Transverse colon (tissue), 4 donors: ENCODE results near the gene MT1H. TPM values are rescaled to one million over a fixed set of nuclear protein-coding genes. Genes with fewer than 3 reads are reported as not detected.

Experiments
- DNase-seq: peaks from one replicate; pipeline ENCODE4 v3.0.0-alpha.2; 2019
- H3K27ac ChIP-seq, 4 donors: fragments of 200-600 bp; sonication (generic); 2 replicates each; pipeline ENCODE4 v1.5.1; 2016 to 2018; ENCODE audit warnings: inconsistent platforms in 4 of 4
- H3K27me3 ChIP-seq: fragments of 200-600 bp; sonication (generic); 2 replicates; pipeline ENCODE4 v1.5.1; 2017; ENCODE audit warnings: inconsistent platforms
- H3K36me3 ChIP-seq, 4 donors: fragments of 200-600 bp; sonication (generic); 2 replicates each; pipeline ENCODE4 v1.5.1; 2017 to 2019; ENCODE audit warnings: inconsistent platforms in 4 of 4
- H3K4me1 ChIP-seq, 4 donors: fragments of 200-600 bp; sonication (generic); 2 replicates each; pipeline ENCODE4 v1.5.1; 2017 to 2020; ENCODE audit warnings: inconsistent platforms in 4 of 4
- H3K4me3 ChIP-seq, 4 donors: fragments of 200-600 bp; sonication (generic); 1 replicate in 1 of 4; 2 replicates in 3 of 4; pipeline versions ENCODE4 v1.5.1 to v1.6.1; 2017 to 2019; ENCODE audit warnings: inconsistent platforms in 4 of 4
- H3K9me3 ChIP-seq, 2 donors: fragments of 200-600 bp; sonication (generic); 2 replicates each; pipeline ENCODE4 v1.5.1; 2017 to 2019; ENCODE audit warnings: inconsistent platforms in 2 of 2
- CTCF ChIP-seq, 5 experiments: fragments of 200-600 bp in 3 of 5; fragments of 450-650 bp in 2 of 5; sonication (generic) in 3 of 5; IDR thresholded peaks; 1 replicate in 2 of 5; 2 replicates in 3 of 5; pipeline ENCODE4 v1.5.1; 2016 to 2017; ENCODE audit warnings: antibody characterized with exemption in 5 of 5, inconsistent platforms in 3 of 5, mild to moderate bottlenecking in 2 of 5, moderate library complexity in 1 of 5
- EP300 ChIP-seq: sonication (generic); formaldehyde crosslinking; IDR thresholded peaks from one replicate; pipeline ENCODE4 v1.6.1; 2017; ENCODE audit warnings: antibody characterized with exemption, low read depth
- POLR2A ChIP-seq: fragments of 450-650 bp; IDR thresholded peaks from one replicate; pipeline ENCODE4 v1.6.1; 2016; ENCODE audit warnings: antibody characterized with exemption, mild to moderate bottlenecking, moderate library complexity
- POLR2AphosphoS5 ChIP-seq, 3 donors: sonication (generic); formaldehyde crosslinking; IDR thresholded peaks; one replicate each; pipeline ENCODE4 v1.6.1; 2016; ENCODE audit warnings: antibody characterized with exemption in 3 of 3
- WGBS, 2 donors: methylation state at CpG; one replicate each; pipeline ENCODE4 v1.1.5; 2018; ENCODE audit warnings: low coverage in 1 of 2; 5-methylcytosine and 5-hydroxymethylcytosine counted together
- in situ Hi-C, 4 donors: fragments of 200-750 bp; cut with MboI; loops; one replicate each; pipeline versions ENCODE4 v1.15.0 to v1.15.1; 2017; ENCODE audit warnings: low sequenced_read_pairs in 3 of 4, low pct_ligation_motif_present in 1 of 4, low pct_unique_long_range_greater_than_20kb in 1 of 4
- intact Hi-C: fragments of 100-400 bp; cut with DNase I; formaldehyde crosslinking; loops from one replicate; pipeline ENCODE4 v1.15.1; 2023; ENCODE audit warnings: low total_unique reads
- total RNA-seq, 4 donors: library from RNA; depleted of rRNA; stranded (reverse); fragments of >200 nt; gene quantifications; one replicate each; pipeline ENCODE4 v1.1.0, GENCODE V29; 2016

MT1H gene
- total RNA-seq, 4 donors from 2014 or later, result 3.0 to 526 (median 5.6) TPM; not detected in 1

GRCh38 chr16:56625140-56625942 is 44.3 kb upstream of the MT1H start, which contains the start of gene MT1E:
MT1E (plus strand) TSS chr16:56625781; CDS start chr16:56625852, 71 bp downstream.
- intact Hi-C loops, result loop anchor here (5.0 kb wide), 1 partner anchor 57 kb away; the partner anchor contains the start of gene MT1X
- peak; percentile 97 for TF ChIP-seq POLR2A
- TF ChIP-seq EP300, result peak; percentile 91
- no peak for TF ChIP-seq CTCF (IDR thresholded peaks at IDR 0.05)
- peak; percentile 84 to 99 (median 98) for TF ChIP-seq POLR2AphosphoS5 (IDR thresholded peaks at IDR 0.05)
- peak; percentile 83 for DNase-seq
- peak within 1 kb of the TSS; percentile 85 to 90 (median 90) for H3K27ac ChIP-seq
- H3K9me3 ChIP-seq, result no peaks in the 10 kb centered on the region
- WGBS, 2 donors, result 1 to 40% methylated on average over 1 to 43 of the region's 62 CpGs
- no peaks in the 10 kb centered on the region for H3K36me3 ChIP-seq
- peaks cover 0 to 22% (median 17%) of the 10 kb centered on the region in 4 donors for H3K4me1 ChIP-seq
- H3K4me3 ChIP-seq, result peak within 1 kb of the TSS; percentile 38 to 61 (median 54)
- in situ Hi-C loops, result no loop called here
- H3K27me3 ChIP-seq, result no peaks in the 10 kb centered on the region

GRCh38 chr16:56625943-56626654 is 43.5 kb upstream of the MT1H start:
- Histone ChIP-seq H3K4me1 (peaks cover 0 to 22% (median 17%) of the 10 kb centered on the region in 4 donors), H3K36me3 (no peaks in the 10 kb centered on the region), H3K9me3 (no peaks in the 10 kb centered on the region), H3K27ac (peak overlapping the region; percentile 85 to 90 (median 90)), H3K4me3 (peak overlapping the region; percentile 38 to 61 (median 54)), H3K27me3 (no peaks in the 10 kb centered on the region)
- in situ Hi-C loops (no loop called here), intact Hi-C loops (loop anchor here (2.0 to 5.0 kb wide), 2 partner anchors 17 to 56 kb away; partner anchors contain the start of genes MT1X and MT2A)
- TF ChIP-seq EP300 (peak; percentile 62), POLR2AphosphoS5 (IDR thresholded peaks at IDR 0.05) (no peak), POLR2A (peak; percentile 4), CTCF (IDR thresholded peaks at IDR 0.05) (no peak)
- peak; percentile 56 for DNase-seq
- WGBS, 2 donors, result 22% methylated on average over 16 of the region's 16 CpGs; no CpG with 5 or more reads in 1 of the 2 donors

DNA sequence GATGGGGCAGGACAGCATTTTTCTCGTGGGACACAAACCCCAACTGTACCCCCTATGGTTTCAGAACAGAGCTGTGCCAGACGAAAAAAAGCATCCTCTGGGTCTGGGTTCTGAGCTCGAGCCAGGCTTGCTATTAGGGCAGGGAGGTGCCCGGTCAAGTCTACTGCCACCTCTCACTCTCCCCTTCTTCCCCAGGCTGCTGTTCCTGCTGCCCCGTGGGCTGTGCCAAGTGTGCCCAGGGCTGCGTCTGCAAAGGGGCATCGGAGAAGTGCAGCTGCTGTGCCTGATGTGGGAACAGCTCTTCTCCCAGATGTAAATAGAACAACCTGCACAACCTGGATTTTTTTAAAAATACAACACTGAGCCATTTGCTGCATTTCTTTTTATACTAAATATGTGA is 42.9 kb upstream of the MT1H start:
- intact Hi-C loops (loop anchor here (2.0 to 5.0 kb wide), 2 partner anchors 18 to 56 kb away; partner anchors contain the start of genes MT1X and MT2A), in situ Hi-C loops (no loop called here)
- TF ChIP-seq CTCF (IDR thresholded peaks at IDR 0.05), result no peak
- H3K4me1 ChIP-seq, result peaks cover 0 to 23% (median 18%) of the 10 kb centered on the region in 4 donors
- no peak for DNase-seq
- no peaks in the 10 kb centered on the region for H3K36me3 ChIP-seq
- no peaks in the 10 kb centered on the region for H3K9me3 ChIP-seq
- WGBS, 2 donors, result 37 to 53% methylated on average over 4 to 7 of the region's 7 CpGs
- peak overlapping the region; percentile 38 to 61 (median 54) for H3K4me3 ChIP-seq
- peak overlapping the region; percentile 85 to 90 (median 90) for H3K27ac ChIP-seq
- peaks cover 2% of the 10 kb centered on the region for H3K27me3 ChIP-seq
